ENCODE results near the gene MELTF.

- no peak for TF ChIP-seq SNAI2 (CRISPR knock-in tag; IDR thresholded peaks at IDR 0.05)
- TF ChIP-seq ZFP3 (CRISPR knock-in tag; IDR thresholded peaks at IDR 0.05), result no peak
- no peak for TF ChIP-seq ESRRG (CRISPR knock-in tag; IDR thresholded peaks at IDR 0.05)
- TF ChIP-seq CREB5 (CRISPR knock-in tag; IDR thresholded peaks at IDR 0.05; ENCODE audit: low read depth), result no peak
- no peak for TF ChIP-seq ARNTL (CRISPR knock-in tag; IDR thresholded peaks at IDR 0.05; ENCODE audit: borderline replicate concordance, low read depth)
- no peak for TF ChIP-seq ZC3H10 (CRISPR knock-in tag; IDR thresholded peaks at IDR 0.05)
- no peak for TF ChIP-seq RARB (CRISPR knock-in tag; IDR thresholded peaks at IDR 0.05)
- TF ChIP-seq BACH2 (CRISPR knock-in tag; IDR thresholded peaks at IDR 0.05; ENCODE audit: borderline replicate concordance), result no peak
- no peak for TF ChIP-seq ZNF565 (CRISPR knock-in tag; conservative IDR thresholded peaks at IDR 0.05; ENCODE audit: low read depth)
Observed at GRCh38 chr3:197038679-197039462, 9.3 kb upstream of the MELTF start.
